22Rv1 (cell line): ENCODE results near the gene LHPP.

Experiments
- CTCF ChIP-seq: fragments of 450-650 bp; IDR thresholded peaks from 2 replicates; pipeline ENCODE4 v1.5.1; 2017; ENCODE audit warnings: mild to moderate bottlenecking
- ZFX ChIP-seq: fragments of 450-650 bp; IDR thresholded peaks from 2 replicates; pipeline ENCODE4 v1.6.1; 2017; ENCODE audit warnings: antibody characterized with exemption, borderline replicate concordance

DNA sequence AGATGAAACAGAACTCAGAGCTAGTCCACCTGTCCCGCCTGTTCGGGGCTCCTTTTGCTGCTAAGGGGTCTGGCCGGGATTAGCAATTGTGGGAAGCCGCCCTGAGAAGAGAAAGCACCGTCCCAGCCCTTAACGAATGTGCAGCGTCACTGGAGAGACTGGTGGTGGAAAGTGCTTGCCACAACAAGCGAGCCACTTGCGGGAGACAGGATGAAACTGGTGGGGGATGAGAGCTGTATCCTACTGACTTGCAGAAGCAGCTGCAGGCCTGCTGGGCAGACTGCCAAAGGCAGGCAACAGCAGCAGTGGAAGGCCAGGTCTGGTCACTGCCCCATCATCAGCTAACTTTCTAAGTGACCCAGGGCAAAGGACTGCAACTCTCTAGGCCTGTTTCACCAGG is 187.1 kb downstream of the LHPP start:
- no peak for TF ChIP-seq CTCF
- TF ChIP-seq ZFX: no peak
